GM19395 (cell line): ENCODE data around the gene CALCR.
A peak's percentile ranks its signal among the peaks of the same experiment; 100 is the strongest.
"Not testable (repeated sequence)": the region's sequence is repeated elsewhere in the genome, so short reads cannot be mapped to it uniquely, and the experiment has no call there.

Experiments used
- ATAC-seq: cut with Tn5 transposase; IDR thresholded peaks from one replicate; pipeline ENCODE4 v1.9.1; 2021; ENCODE audit warnings: mild to moderate bottlenecking, moderate library complexity; ENCODE audit not compliant: unreplicated experiment

CALCR gene

DNA sequence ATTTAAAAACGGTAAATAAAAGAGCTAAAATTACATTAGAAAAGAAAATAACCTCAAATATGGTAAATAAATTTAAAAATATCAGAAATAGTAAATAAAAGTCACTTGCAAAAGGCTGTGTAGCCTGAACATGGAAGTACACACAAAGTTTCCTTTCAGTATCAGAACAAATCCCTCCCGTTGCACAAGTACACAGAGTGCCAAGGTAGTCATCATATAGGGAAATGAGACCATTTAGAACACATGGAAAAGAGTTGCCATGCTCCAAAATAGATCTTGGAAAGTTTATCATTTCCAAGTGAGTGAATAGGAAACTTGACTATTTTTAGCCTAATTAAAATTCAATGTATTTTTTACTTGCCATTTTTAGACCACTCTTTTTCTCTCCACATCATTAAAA is 11.6 kb downstream of the CALCR start:
- no peak for ATAC-seq

DNA sequence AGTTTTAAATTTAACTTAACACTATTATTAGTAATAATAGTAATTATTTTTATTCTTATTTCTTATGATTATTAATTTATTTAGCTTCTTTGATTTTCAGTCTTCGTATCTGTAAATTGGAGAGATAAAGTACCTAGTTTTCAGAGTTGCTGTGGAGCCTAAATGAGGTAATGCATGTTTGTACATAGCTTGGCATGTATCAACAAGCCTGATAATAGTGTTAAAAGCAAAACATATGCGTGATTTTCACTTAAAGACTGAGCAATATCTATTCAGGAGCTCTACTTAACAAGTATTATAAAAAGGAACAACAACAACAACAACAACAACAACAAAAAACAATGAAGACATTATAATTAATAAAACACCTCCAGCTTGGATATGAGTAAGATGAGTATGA is 12.4 kb downstream of the CALCR start:
- no peak for ATAC-seq

DNA sequence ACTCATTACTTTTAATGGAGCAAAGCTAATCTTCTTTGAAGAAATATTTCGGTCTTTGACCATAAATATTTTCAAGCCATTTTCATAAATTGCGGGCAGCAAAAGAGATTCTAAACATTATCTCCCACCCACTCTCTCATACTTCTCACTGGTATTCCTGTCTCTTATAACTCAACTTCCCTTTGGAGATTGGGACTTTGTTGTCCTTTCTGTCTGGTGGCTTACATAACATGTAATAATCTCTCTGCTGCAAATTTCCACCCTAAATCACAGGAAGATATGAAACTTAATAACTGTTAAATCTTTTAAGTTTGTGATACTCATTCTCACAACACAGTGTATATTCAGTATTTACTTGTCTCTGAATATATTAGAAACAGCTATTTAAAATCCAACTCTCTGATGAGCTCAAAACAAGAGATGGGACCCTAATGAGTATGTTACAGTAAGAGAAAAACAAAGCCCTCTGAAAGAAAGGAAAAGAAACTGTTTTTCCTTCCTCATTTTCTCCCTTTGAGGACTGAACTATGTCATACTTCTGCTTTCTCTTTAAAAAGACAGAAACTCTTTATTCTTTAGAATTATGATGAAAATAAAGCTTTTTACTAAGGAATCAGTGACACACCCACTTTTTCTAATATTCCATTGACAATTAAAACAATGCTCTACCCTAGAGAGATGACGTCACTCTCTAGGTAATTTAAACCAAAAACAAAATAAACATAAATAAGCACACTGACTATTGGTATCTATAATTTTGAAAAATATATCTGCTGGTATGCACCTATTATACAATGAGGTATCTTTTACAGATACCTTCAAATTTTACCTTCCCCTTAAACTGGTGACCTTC is 14.7 kb downstream of the CALCR start:
- ATAC-seq = peak; percentile 62

DNA sequence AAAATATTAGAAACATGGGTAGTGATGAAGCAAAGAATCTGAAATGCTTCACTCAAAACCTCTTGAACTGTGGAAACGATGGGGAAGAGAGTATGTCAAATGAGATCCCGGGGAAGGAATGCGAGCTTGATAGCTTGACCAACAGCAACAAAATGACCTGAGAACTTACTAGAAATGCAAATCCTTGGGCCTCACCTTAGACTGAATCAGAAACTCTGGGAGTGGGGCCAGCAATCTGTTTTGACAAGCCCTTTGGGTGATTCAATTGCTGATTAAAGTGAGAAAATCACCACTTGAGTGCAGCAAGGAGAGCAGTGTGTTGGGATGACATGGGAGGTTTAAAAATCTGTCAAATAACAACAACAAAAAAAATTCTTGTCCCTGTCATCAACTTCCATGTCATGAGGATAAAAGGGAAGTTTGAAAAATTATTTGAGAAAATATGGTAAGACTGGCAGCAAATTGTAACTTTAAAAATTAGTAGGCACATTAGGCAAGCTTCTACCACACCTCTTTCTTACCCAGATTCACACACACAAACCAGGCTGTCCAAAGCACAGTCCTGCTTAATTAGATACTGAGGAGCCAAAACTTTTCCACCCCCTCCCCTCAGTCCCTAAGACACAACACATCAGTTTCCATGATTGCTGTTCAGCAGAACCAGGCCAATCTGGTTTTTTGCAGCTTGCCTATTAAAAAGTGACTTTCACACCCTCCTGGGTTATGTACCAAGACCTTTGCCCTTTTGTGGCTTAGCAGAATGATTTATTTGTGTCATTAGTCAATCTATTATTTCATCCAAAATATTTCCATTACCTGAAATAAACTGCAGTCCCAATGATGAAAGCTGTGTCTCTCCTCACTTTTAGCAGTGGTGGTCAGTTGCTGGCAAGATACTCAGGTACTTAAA is 15.6 kb downstream of the CALCR start:
- ATAC-seq = no peak

DNA sequence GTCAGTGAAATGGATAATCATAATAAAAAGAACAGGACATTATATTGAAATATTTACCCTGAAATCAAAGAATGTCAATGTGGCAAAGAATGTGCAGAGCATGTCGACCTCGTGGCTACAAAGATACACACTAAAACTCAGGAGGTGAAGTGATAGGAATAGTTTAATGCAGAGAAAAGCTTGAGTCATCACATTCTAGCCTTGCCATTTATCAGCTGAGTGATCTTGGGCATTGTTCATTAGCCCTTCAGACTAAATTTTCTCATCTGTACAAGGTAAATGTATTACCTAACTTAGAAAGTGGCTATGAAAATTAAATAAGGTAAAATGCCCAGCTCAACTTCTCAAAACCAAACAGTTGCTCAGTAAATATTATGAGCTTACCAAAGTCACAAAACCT is 22.6 kb downstream of the CALCR start:
- no peak for ATAC-seq

DNA sequence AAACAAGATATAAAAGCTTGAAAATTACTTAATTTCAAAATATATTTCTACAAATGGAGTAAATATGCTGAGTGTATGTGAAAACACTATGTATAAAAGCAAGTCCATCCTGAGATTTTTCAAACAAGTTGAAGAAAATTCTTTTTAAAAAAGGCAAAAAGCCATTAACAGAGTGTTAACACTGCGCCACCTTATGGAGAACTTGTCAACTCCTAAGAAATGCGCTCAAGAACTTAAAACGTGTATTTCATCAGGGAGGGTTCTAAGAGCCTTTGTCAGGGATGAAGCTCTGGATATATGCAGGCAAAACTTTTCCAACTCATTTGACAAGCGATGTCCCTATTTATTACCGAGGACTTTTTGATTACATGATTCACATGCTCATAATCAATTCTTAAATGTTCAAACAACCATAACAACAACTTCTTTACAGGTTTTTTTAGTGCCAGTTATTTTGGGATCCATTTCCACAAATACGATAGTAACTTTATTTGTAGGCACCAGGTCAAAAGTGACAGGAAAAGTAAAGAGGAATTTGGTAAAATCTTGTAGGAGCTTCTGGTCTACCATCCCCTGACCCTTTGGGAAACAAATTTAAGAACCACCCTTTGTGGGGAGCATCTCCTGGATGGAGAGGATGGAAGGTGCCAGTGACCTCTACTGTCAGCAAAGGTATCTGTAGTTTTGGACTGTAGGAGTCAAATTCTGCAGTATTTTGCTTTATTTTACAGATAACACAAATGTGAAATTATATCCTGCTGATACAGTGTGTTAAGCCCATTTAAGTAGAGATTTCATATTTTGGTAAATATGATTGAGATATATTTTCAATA is 23.2 kb downstream of the CALCR start:
- peak; percentile 60 for ATAC-seq

DNA sequence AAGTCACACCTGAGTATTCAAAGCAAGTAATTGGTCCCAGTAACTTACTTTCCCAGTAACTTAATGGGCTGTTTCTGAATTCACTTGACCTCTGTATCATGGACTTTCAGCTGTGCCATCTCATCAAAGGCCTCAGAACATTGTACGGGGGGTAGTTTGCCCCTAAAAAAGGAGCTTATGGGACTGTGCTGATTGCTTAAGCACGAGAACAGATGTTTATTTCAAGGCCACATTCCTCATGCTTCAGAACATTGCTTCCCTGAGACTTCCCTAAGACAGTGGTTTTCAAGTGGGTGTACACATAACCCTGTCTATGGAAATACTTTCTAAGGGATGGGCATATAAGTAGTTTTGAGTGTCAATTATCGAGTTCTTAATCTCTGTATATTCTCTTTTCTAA is 26.8 kb downstream of the CALCR start:
- no peak for ATAC-seq

DNA sequence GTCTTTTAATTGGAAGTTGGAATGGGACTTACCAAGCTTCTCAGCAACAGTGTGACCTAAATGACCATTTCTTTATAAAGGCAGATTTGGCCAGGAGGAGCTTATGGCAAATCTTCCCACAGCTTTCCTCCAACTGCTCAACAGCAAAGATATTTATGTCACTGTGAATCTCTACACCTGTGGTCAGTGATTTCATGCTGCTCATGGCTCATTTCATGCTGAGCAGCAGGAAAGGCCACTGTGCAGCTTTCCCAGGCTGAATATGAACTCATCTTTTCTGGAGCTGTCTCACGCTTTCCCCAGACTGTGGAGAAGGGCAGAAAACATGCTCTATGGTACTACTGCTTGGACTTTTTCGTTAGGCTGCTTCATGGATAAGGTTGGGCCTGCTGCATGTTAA is 29.8 kb downstream of the CALCR start:
- ATAC-seq = no peak

DNA sequence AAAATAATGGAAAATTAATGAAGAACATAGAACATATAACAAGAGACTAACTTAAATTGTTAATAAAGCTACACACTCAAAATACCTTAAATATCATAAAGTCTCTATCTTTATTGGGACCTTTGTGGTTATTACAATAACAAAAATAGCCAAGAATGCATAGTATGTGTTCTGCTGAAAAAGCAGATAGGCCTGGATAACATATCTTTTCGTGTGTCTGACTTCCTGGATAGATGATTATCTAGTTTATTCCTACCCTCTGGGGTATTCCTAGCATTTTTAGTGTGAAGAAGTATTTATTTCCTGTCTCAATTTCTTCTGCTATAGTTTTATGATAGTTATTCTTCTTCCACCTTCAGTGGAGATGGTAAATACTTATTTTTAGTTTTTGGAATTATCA is 36.5 kb downstream of the CALCR start:
- ATAC-seq = no peak

DNA sequence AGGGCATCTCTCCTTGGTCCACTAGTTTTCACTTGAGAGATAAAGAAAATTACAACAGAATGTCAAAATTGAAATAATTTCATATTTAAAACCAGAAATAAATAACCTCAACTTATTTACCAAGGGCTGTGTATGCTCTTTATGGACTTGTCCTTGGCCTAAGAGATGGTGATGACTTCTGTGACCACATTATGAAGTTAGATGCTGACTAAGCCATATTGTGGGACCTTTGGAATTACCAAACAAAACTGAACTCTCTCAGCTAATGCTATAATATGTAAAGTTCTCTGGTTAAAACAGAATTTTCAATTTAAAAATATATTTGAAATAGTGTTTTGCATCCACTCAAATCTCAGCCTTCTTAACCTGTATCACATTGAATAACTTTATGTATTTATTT is 38.9 kb downstream of the CALCR start:
- ATAC-seq = no peak

DNA sequence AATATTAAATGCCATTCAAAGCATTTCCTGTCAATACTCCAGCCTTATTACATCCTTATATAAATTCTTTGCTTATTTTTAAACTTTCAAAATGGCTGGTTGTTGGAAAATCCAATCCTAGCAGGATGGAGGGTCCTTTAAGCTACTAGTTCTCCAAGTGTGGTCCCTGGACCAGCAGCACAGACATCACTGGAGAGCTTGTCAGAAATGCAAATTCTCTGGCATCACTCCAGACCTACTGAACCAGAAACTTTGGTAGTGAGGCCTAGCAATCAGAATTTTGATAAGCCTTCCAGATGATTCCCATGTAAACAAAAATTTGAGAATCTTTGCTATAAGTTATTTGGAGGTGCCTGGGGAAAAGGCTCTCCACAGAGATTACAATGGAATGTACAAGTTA is 43.8 kb downstream of the CALCR start:
- no peak for ATAC-seq

DNA sequence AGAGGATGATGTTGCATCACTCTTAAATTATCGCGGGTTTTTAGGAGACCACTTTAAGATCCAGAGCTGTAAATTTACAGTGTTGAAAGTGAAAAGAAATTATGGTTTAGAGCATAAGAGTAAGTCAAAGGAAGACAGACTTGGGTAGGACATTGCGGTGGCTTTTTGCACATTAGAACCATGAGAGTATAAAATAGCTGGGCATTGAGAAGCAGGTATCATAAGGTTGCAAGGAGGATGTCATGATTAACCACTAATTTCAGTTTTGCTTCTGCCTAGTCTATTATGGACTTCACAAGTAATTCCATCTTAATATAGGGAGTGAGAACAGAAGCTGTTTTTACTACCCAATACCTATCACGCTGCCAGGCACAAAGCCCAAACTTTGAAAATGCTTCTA is 57.7 kb downstream of the CALCR start:
- ATAC-seq = no peak

DNA sequence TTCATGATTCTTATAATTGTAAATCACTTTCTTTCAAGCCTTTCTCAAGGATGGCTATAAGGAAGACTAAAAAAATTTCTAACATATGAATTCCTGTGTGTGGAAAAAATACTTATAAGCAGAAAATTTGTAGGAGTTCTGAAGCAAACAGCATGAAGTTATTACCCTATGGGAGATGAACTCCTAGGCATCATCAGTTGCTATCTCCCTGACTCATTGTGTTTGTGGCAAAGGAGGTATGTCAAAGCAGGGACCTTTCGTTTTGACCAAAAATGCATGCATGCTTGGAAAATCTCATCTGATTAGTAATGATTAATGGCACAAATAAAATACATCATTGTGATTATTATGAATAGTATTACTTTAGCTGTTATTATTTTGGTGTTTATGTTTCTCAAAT is 59.4 kb downstream of the CALCR start:
- ATAC-seq = no peak

DNA sequence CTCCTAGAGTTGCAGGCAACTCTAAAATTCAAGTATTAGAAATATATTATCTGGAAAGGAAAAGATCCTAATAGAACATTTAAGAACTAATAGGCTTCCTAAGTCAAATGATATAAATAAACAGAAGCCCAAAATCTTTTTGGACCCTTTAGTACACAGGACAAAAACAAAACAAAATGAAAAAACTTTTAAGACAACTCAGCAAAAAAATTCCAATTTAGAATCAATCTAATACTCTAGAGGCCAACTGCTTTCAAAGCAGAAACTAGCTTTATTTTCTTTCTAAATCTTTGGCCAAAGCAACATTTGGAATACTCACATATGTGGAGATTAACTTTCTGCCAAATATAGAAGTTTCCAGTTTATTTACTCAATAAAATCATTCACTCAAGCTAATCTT is 65.2 kb downstream of the CALCR start:
- ATAC-seq = no peak

DNA sequence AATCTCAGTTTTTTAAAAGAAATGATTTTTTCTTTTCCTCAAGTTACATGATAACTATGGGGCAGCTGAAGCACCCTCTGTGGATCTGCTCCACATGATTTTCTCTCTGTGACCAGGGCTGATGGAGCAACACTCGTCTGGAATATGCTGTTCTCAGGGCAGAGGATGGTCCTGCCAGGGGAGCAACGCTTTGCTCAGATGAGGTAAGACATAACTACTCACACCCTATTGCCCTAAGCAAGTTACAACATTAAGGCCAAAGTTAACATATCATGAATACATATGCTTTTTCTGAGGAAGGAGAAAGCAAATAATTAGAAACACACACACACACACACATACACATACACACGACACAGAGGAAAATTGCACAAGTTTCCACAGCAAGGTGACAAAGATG is 71.4 kb downstream of the CALCR start:
- no peak for ATAC-seq

DNA sequence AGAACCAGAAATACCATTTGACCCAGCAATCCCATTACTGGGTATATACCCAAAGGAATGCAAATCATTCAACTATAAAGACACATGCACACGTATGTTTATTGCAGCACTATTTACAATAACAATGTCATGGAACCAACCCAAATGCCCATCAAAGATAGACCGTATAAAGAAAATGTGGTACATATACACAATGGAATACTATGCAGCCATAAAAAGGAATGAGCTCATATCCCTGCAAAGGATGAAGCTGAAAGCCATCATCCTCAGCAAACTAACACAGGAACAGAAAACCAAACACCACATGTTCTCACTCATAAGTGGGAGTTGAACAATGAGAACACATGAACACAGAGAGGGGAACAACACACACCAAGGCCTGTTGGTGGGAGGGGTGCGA is 82.7 kb downstream of the CALCR start:
- ATAC-seq = not testable (repeated sequence)

DNA sequence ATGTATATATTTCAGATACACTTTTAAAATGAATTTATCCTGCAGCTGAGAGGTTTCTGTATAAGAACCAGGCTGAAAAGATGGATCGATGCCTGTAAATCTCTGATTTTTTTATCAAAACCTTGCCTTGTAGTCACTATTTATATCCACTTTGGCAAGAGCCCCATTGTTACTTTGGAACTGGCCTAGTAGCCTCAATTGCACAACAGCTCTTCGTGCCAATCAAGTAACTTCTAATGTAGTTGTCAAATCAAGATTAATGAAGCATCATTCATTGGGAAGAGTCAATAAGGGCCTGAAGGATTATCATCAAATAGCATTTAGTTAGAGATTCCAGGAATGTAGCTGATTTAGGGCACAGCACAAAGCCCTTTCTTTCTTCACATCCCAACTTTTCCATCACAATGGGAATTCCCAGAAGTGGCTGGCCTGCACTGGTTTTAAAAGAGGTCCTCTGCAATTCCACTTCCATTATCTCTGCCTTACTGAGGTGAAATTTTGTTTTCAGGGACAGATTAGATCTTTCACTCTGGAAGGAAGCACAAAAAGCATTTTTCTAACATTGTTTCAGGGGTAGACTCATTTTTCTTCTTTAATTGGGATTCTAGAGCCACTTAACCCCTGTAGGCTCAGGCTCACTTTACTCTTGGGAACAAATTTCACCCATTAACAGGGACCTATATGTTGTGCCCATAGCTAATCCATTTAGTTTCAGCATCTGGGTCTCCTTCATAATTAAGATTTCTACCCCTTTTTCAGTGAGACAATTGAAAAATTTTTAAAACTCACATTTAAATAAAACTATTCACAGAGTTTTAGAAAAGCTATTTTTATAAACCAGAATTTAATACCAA is 97.8 kb downstream of the CALCR start:
- ATAC-seq = no peak

DNA sequence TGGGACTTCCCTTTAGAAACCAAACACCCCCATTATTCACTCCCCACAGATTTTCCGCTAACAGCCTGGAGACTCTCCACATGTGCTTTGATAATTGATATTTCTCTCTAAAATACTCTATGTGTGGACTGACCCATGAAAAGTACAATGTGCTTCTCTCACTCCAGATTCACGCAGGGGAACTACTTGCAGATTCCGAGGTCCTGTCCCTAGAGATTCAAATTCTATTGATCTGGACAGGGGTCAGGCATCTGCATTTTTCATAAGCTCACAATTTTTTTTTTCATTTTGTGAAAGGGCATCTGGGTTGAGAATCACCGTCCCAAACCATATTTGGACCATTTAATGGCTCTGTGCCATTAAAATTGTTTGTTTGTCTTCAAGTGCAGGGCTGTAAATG is 98.7 kb downstream of the CALCR start:
- ATAC-seq = no peak

DNA sequence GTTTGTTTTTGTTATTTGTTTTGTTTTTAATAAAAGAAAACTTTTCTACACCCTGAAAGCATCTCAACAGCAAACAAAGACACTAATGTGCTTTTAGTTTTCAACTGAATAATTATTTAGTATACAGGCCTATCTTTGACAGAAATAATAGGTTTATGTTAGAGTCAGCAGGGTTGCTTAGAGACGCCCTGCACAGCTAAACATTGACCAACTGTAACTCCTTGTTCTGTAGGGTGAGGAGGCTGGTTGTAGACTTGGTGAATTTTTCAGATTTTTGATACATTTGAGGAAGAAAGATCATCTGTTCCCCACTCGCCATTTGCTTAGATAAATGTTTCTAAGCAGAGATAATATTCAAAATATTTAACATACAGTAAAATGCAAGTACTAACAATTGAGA is 103.1 kb downstream of the CALCR start:
- ATAC-seq = no peak

DNA sequence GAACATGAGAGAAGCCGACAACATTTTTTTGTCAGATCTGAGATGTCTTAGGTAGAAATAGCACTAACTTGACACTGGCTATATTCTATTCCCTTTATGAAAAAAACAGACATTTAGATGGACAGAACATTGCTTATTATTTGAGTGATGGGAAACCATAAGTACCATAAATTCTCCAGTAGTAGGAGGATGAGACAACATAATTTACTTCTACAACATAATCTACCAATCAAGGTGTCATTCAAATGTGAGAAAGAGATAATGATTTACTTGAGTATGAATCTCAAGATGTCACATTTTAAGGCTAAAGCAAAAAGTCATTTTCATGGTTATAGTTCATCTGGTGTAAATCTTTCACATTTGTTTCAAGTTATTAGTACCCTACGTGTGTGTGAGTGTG is 110.8 kb downstream of the CALCR start:
- no peak for ATAC-seq
